ENCODE data around the gene ARFIP1.
"Not testable (repeated sequence)": the region's sequence is repeated elsewhere in the genome, so short reads cannot be mapped to it uniquely, and the experiment has no call there.

Gene ARFIP1

GRCh38 chr4:152820073-152820472 lies 40.3 kb downstream of the ARFIP1 start:
- Histone ChIP-seq H3K27ac (ENCODE audit: low read length) (no peak overlapping the region), H3K27me3 (ENCODE audit: low read depth, low read length) (no peaks in the 10 kb centered on the region), H3K36me3 (ENCODE audit: control insufficient read depth in 1 of 2, insufficient read depth in 2 of 2, low read length in 2 of 2) (no peaks in the 10 kb centered on the region), H3K4me3 (ENCODE audit: low read depth in 1 of 2, low read length in 2 of 2) (no peak overlapping the region), H3K4me1 (ENCODE audit: control insufficient read depth in 1 of 2, insufficient read depth in 2 of 2, low read length in 2 of 2) (no peaks in the 10 kb centered on the region), H3K9me3 (ENCODE audit: control insufficient read depth in 1 of 2, low read length in 2 of 2) (peaks cover 0 to 4% of the 10 kb centered on the region in 2 donors)

GRCh38 chr4:152822323-152822722 lies 42.6 kb downstream of the ARFIP1 start:
- Histone ChIP-seq H3K27ac (ENCODE audit: low read length) (no peak overlapping the region), H3K9me3 (ENCODE audit: control insufficient read depth in 1 of 2, low read length in 2 of 2) (peaks cover 0 to 1% of the 10 kb centered on the region in 2 donors), H3K4me1 (ENCODE audit: control insufficient read depth in 1 of 2, insufficient read depth in 2 of 2, low read length in 2 of 2) (no peaks in the 10 kb centered on the region), H3K27me3 (ENCODE audit: low read depth, low read length) (no peaks in the 10 kb centered on the region), H3K4me3 (ENCODE audit: low read depth in 1 of 2, low read length in 2 of 2) (no peak overlapping the region), H3K36me3 (ENCODE audit: control insufficient read depth in 1 of 2, insufficient read depth in 2 of 2, low read length in 2 of 2) (no peaks in the 10 kb centered on the region)

- no peaks in the 10 kb centered on the region for H3K27me3 ChIP-seq (ENCODE audit: low read depth, low read length)
- H3K9me3 ChIP-seq (ENCODE audit: control insufficient read depth in 1 of 2, low read length in 2 of 2) = peaks cover 0 to 4% of the 10 kb centered on the region in 2 donors
- H3K4me1 ChIP-seq (ENCODE audit: control insufficient read depth in 1 of 2, insufficient read depth in 2 of 2, low read length in 2 of 2) = no peaks in the 10 kb centered on the region
- no peak overlapping the region for H3K4me3 ChIP-seq (ENCODE audit: low read depth in 1 of 2, low read length in 2 of 2)
- no peak overlapping the region for H3K27ac ChIP-seq (ENCODE audit: low read length)
- H3K36me3 ChIP-seq (ENCODE audit: control insufficient read depth in 1 of 2, insufficient read depth in 2 of 2, low read length in 2 of 2) = no peaks in the 10 kb centered on the region
These were observed 44.8 kb downstream of the ARFIP1 start for GRCh38 chr4:152824561-152824960.

GRCh38 chr4:152825336-152825735 lies 45.6 kb downstream of the ARFIP1 start:
- no peaks in the 10 kb centered on the region for H3K36me3 ChIP-seq (ENCODE audit: control insufficient read depth in 1 of 2, insufficient read depth in 2 of 2, low read length in 2 of 2)
- H3K9me3 ChIP-seq (ENCODE audit: control insufficient read depth in 1 of 2, low read length in 2 of 2) = peaks cover 0 to 4% of the 10 kb centered on the region in 2 donors
- H3K4me3 ChIP-seq (ENCODE audit: low read depth in 1 of 2, low read length in 2 of 2) = no peak overlapping the region
- H3K27me3 ChIP-seq (ENCODE audit: low read depth, low read length) = no peaks in the 10 kb centered on the region
- H3K4me1 ChIP-seq (ENCODE audit: control insufficient read depth in 1 of 2, insufficient read depth in 2 of 2, low read length in 2 of 2) = no peaks in the 10 kb centered on the region
- no peak overlapping the region for H3K27ac ChIP-seq (ENCODE audit: low read length)

- peaks cover 4 to 10% of the 10 kb centered on the region in 2 donors for H3K36me3 ChIP-seq (ENCODE audit: control insufficient read depth in 1 of 2, insufficient read depth in 2 of 2, low read length in 2 of 2)
- peaks cover 0 to 4% of the 10 kb centered on the region in 2 donors for H3K9me3 ChIP-seq (ENCODE audit: control insufficient read depth in 1 of 2, low read length in 2 of 2)
- no peaks in the 10 kb centered on the region for H3K4me1 ChIP-seq (ENCODE audit: control insufficient read depth in 1 of 2, insufficient read depth in 2 of 2, low read length in 2 of 2)
- H3K27me3 ChIP-seq (ENCODE audit: low read depth, low read length) = no peaks in the 10 kb centered on the region
- no peak overlapping the region for H3K4me3 ChIP-seq (ENCODE audit: low read depth in 1 of 2, low read length in 2 of 2)
- no peak overlapping the region for H3K27ac ChIP-seq (ENCODE audit: low read length)
These were observed 48.4 kb downstream of the ARFIP1 start for GRCh38 chr4:152828122-152828521.

GRCh38 chr4:152831416-152831815 lies 51.7 kb downstream of the ARFIP1 start:
- no peaks in the 10 kb centered on the region for H3K4me1 ChIP-seq (ENCODE audit: control insufficient read depth in 1 of 2, insufficient read depth in 2 of 2, low read length in 2 of 2)
- no peaks in the 10 kb centered on the region for H3K27me3 ChIP-seq (ENCODE audit: low read depth, low read length)
- H3K36me3 ChIP-seq (ENCODE audit: control insufficient read depth in 1 of 2, insufficient read depth in 2 of 2, low read length in 2 of 2) = peaks cover 4 to 10% of the 10 kb centered on the region in 2 donors
- peaks cover 0 to 4% of the 10 kb centered on the region in 2 donors for H3K9me3 ChIP-seq (ENCODE audit: control insufficient read depth in 1 of 2, low read length in 2 of 2)
- H3K4me3 ChIP-seq (ENCODE audit: low read depth in 1 of 2, low read length in 2 of 2) = no peak overlapping the region
- H3K27ac ChIP-seq (ENCODE audit: low read length) = no peak overlapping the region

- H3K4me1 ChIP-seq (ENCODE audit: control insufficient read depth in 1 of 2, insufficient read depth in 2 of 2, low read length in 2 of 2) = no peaks in the 10 kb centered on the region
- H3K27ac ChIP-seq (ENCODE audit: low read length) = no peak overlapping the region
- H3K27me3 ChIP-seq (ENCODE audit: low read depth, low read length) = no peaks in the 10 kb centered on the region
- H3K9me3 ChIP-seq (ENCODE audit: control insufficient read depth in 1 of 2, low read length in 2 of 2) = peaks cover 0 to 2% of the 10 kb centered on the region in 2 donors
- H3K4me3 ChIP-seq (ENCODE audit: low read depth in 1 of 2, low read length in 2 of 2) = no peak overlapping the region
- peaks cover 0 to 3% of the 10 kb centered on the region in 2 donors for H3K36me3 ChIP-seq (ENCODE audit: control insufficient read depth in 1 of 2, insufficient read depth in 2 of 2, low read length in 2 of 2)
These were observed 57.2 kb downstream of the ARFIP1 start for GRCh38 chr4:152836936-152837335.

GRCh38 chr4:152839729-152840128 lies 60.0 kb downstream of the ARFIP1 start:
- H3K27me3 ChIP-seq (ENCODE audit: low read depth, low read length); H3K4me1 ChIP-seq (ENCODE audit: control insufficient read depth in 1 of 2, insufficient read depth in 2 of 2, low read length in 2 of 2); H3K9me3 ChIP-seq (ENCODE audit: control insufficient read depth in 1 of 2, low read length in 2 of 2); H3K27ac ChIP-seq (ENCODE audit: low read length); H3K36me3 ChIP-seq (ENCODE audit: control insufficient read depth in 1 of 2, insufficient read depth in 2 of 2, low read length in 2 of 2); H3K4me3 ChIP-seq (ENCODE audit: low read depth in 1 of 2, low read length in 2 of 2): not testable (repeated sequence)

GRCh38 chr4:152843481-152844090 lies 63.8 kb downstream of the ARFIP1 start:
- Histone ChIP-seq H3K27me3 (ENCODE audit: low read depth, low read length) (no peaks in the 10 kb centered on the region), H3K4me3 (ENCODE audit: low read depth in 1 of 2, low read length in 2 of 2) (no peak overlapping the region), H3K9me3 (ENCODE audit: control insufficient read depth in 1 of 2, low read length in 2 of 2) (peaks cover 0 to 2% of the 10 kb centered on the region in 2 donors), H3K36me3 (ENCODE audit: control insufficient read depth in 1 of 2, insufficient read depth in 2 of 2, low read length in 2 of 2) (peaks cover 0 to 3% of the 10 kb centered on the region in 2 donors), H3K4me1 (ENCODE audit: control insufficient read depth in 1 of 2, insufficient read depth in 2 of 2, low read length in 2 of 2) (no peaks in the 10 kb centered on the region), H3K27ac (ENCODE audit: low read length) (no peak overlapping the region)

GRCh38 chr4:152847376-152847775 lies 67.6 kb downstream of the ARFIP1 start:
- H3K27ac ChIP-seq (ENCODE audit: low read length) = no peak overlapping the region
- H3K4me1 ChIP-seq (ENCODE audit: control insufficient read depth in 1 of 2, insufficient read depth in 2 of 2, low read length in 2 of 2) = peaks cover 0 to 8% of the 10 kb centered on the region in 2 donors
- H3K27me3 ChIP-seq (ENCODE audit: low read depth, low read length) = no peaks in the 10 kb centered on the region
- H3K36me3 ChIP-seq (ENCODE audit: control insufficient read depth in 1 of 2, insufficient read depth in 2 of 2, low read length in 2 of 2) = no peaks in the 10 kb centered on the region
- H3K4me3 ChIP-seq (ENCODE audit: low read depth in 1 of 2, low read length in 2 of 2) = no peak overlapping the region
- H3K9me3 ChIP-seq (ENCODE audit: control insufficient read depth in 1 of 2, low read length in 2 of 2) = no peaks in the 10 kb centered on the region

GRCh38 chr4:152848508-152848907 lies 68.8 kb downstream of the ARFIP1 start:
- H3K36me3 ChIP-seq (ENCODE audit: control insufficient read depth in 1 of 2, insufficient read depth in 2 of 2, low read length in 2 of 2) = no peaks in the 10 kb centered on the region
- H3K27me3 ChIP-seq (ENCODE audit: low read depth, low read length) = no peaks in the 10 kb centered on the region
- no peak overlapping the region for H3K27ac ChIP-seq (ENCODE audit: low read length)
- H3K9me3 ChIP-seq (ENCODE audit: control insufficient read depth in 1 of 2, low read length in 2 of 2) = peaks cover 8 to 10% of the 10 kb centered on the region in 2 donors
- peaks cover 0 to 8% of the 10 kb centered on the region in 2 donors for H3K4me1 ChIP-seq (ENCODE audit: control insufficient read depth in 1 of 2, insufficient read depth in 2 of 2, low read length in 2 of 2)
- H3K4me3 ChIP-seq (ENCODE audit: low read depth in 1 of 2, low read length in 2 of 2) = no peak overlapping the region

GRCh38 chr4:152849350-152849749 lies 69.6 kb downstream of the ARFIP1 start:
- peaks cover 10 to 11% of the 10 kb centered on the region in 2 donors for H3K9me3 ChIP-seq (ENCODE audit: control insufficient read depth in 1 of 2, low read length in 2 of 2)
- no peak overlapping the region for H3K27ac ChIP-seq (ENCODE audit: low read length)

More at GRCh38 chr4:152849350-152849749, 69.6 kb downstream of the ARFIP1 start:
- Histone ChIP-seq H3K4me3 (ENCODE audit: low read depth in 1 of 2, low read length in 2 of 2) (no peak overlapping the region), H3K4me1 (ENCODE audit: control insufficient read depth in 1 of 2, insufficient read depth in 2 of 2, low read length in 2 of 2) (peaks cover 0 to 8% of the 10 kb centered on the region in 2 donors), H3K27me3 (ENCODE audit: low read depth, low read length) (no peaks in the 10 kb centered on the region), H3K36me3 (ENCODE audit: control insufficient read depth in 1 of 2, insufficient read depth in 2 of 2, low read length in 2 of 2) (no peaks in the 10 kb centered on the region)

Data from muscle layer of duodenum (tissue), 2 donors.